IPS-18a (cell line): ENCODE data around the gene HDAC8.
"Not testable (repeated sequence)": the region's sequence is repeated elsewhere in the genome, so short reads cannot be mapped to it uniquely, and the experiment has no call there.

Source experiments
- H3K27ac ChIP-seq: one replicate; pipeline ENCODE4 v1.5.1; 2013; ENCODE audit warnings: low read length
- H3K27me3 ChIP-seq: one replicate; pipeline ENCODE4 v1.6.1; 2013; ENCODE audit warnings: mild to moderate bottlenecking, low read length; ENCODE audit not compliant: control insufficient read depth, insufficient read depth
- H3K36me3 ChIP-seq: one replicate; pipeline ENCODE4 v1.6.1; 2013; ENCODE audit warnings: low read depth, low read length; ENCODE audit not compliant: control insufficient read depth
- H3K4me1 ChIP-seq: one replicate; pipeline ENCODE4 v1.6.1; 2013; ENCODE audit warnings: low read depth, low read length; ENCODE audit not compliant: control insufficient read depth
- H3K4me3 ChIP-seq: one replicate; pipeline ENCODE4 v1.5.1; 2013; ENCODE audit warnings: low read length
- H3K9ac ChIP-seq: one replicate; pipeline ENCODE4 v1.6.1; 2013; ENCODE audit warnings: mild to moderate bottlenecking, low read length, moderate library complexity
- H3K9me3 ChIP-seq: one replicate; pipeline ENCODE4 v1.6.1; 2013; ENCODE audit warnings: low read depth, low read length; ENCODE audit not compliant: control insufficient read depth

HDAC8 gene

GRCh38 chrX:72572248-72573157, at the start of gene HDAC8:
Gene HDAC8 (minus strand): TSS chrX:72572843. CDS start chrX:72572761, 82 bp downstream.
- Histone ChIP-seq H3K27me3 (no peaks in the 10 kb centered on the region), H3K4me3 (peak within 1 kb of the TSS; percentile 96), H3K4me1 (no peaks in the 10 kb centered on the region), H3K9me3 (peaks cover 16% of the 10 kb centered on the region), H3K36me3 (peaks cover 7% of the 10 kb centered on the region), H3K9ac (peak within 1 kb of the TSS; percentile 67), H3K27ac (peak within 1 kb of the TSS; percentile 85)

- Histone ChIP-seq H3K36me3 (no peaks in the 10 kb centered on the region), H3K27me3 (no peaks in the 10 kb centered on the region), H3K9me3 (no peaks in the 10 kb centered on the region), H3K4me1 (no peaks in the 10 kb centered on the region), H3K9ac (no peak overlapping the region), H3K4me3 (no peak overlapping the region), H3K27ac (no peak overlapping the region)
These were observed 49.2 kb upstream of the HDAC8 start for GRCh38 chrX:72621625-72622485.

GRCh38 chrX:72621163-72621562, 48.5 kb upstream of the HDAC8 start:
- Histone ChIP-seq H3K4me1 (no peaks in the 10 kb centered on the region), H3K4me3 (no peak overlapping the region), H3K36me3 (no peaks in the 10 kb centered on the region), H3K27me3 (no peaks in the 10 kb centered on the region), H3K9me3 (no peaks in the 10 kb centered on the region), H3K27ac (no peak overlapping the region), H3K9ac (no peak overlapping the region)

DNA sequence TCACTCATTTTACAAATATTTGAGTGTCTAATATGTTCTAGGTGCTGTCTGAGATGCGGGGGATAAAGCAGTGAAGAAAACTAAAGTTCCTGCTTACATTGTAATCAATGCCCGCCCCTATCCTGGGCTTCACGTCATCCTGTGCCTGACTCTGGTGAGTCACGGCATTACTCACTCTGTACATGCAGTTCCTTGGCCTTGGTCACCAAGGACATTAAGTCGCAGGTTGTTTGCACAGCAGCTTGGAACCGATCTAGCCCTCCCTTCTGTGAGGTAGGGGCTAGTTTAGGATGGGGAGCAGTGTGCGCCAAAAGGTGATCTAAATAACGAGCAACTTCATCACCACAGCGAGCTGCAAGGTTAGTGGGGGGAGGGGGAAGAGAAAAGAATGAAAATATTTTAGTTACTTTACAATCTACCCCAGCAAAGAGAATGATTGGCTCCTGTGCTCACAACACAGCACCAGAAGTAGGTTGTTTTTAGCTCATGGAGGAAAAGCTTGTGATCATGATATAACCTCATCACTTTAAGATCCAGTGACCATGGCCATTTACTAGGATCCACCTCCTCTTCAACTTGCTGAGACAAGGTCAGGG, 48.0 kb upstream of the HDAC8 start:
- Histone ChIP-seq H3K9ac (no peak overlapping the region), H3K9me3 (no peaks in the 10 kb centered on the region), H3K4me1 (no peaks in the 10 kb centered on the region), H3K27ac (no peak overlapping the region), H3K4me3 (no peak overlapping the region), H3K27me3 (no peaks in the 10 kb centered on the region), H3K36me3 (no peaks in the 10 kb centered on the region)

DNA sequence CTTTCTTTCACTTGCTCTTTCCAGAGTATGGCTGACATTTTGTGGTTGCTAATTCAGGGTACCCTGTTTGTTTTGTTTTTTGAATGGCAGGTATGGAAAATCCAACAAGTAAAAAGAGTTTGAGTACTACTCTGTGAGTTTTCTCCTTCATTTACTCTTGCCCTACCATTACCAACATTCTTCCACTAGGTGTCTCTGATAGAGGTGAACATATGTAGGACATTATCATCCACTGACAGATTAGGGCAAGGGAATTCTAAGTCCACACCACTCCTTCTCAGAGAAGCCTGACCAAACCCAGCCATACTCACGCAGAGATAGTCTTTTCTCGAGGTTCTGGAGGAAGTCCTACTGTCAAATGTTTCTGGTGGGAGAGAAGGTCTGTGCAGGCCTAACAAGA, 36.7 kb upstream of the HDAC8 start:
- no peak overlapping the region for H3K27ac ChIP-seq
- H3K9ac ChIP-seq: no peak overlapping the region
- no peaks in the 10 kb centered on the region for H3K36me3 ChIP-seq
- no peaks in the 10 kb centered on the region for H3K27me3 ChIP-seq
- H3K4me3 ChIP-seq: no peak overlapping the region
- no peaks in the 10 kb centered on the region for H3K4me1 ChIP-seq
- H3K9me3 ChIP-seq: peaks cover 13% of the 10 kb centered on the region

GRCh38 chrX:72604705-72605104, 32.1 kb upstream of the HDAC8 start:
- Histone ChIP-seq H3K27me3 (no peaks in the 10 kb centered on the region), H3K36me3 (no peaks in the 10 kb centered on the region), H3K4me1 (no peaks in the 10 kb centered on the region), H3K9ac (no peak overlapping the region), H3K9me3 (peaks cover 17% of the 10 kb centered on the region), H3K27ac (no peak overlapping the region), H3K4me3 (no peak overlapping the region)

DNA sequence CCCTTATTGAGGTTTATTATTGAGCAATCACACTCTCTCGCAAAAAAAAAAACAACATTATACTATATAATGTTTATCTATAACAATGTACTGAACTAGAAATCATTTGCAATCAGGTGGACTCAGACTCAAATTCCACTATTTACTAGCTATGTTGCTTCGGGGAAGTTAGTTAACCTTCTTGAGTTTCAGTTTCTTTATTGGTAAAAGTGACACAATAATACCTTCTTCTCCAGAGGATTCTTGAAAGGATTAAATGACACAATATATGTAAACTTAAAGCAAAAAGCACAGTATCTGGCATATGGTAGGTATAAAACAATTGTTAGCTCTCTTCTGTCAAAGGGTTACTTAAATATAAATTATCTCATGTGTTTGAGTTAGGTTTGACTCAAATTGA, 31.5 kb upstream of the HDAC8 start:
- Histone ChIP-seq H3K4me3 (no peak overlapping the region), H3K9me3 (peaks cover 17% of the 10 kb centered on the region), H3K36me3 (no peaks in the 10 kb centered on the region), H3K27me3 (no peaks in the 10 kb centered on the region), H3K9ac (no peak overlapping the region), H3K4me1 (no peaks in the 10 kb centered on the region), H3K27ac (no peak overlapping the region)

GRCh38 chrX:72591038-72591437, 18.4 kb upstream of the HDAC8 start:
- H3K36me3 ChIP-seq, H3K9ac ChIP-seq, H3K9me3 ChIP-seq, H3K4me1 ChIP-seq, H3K4me3 ChIP-seq, H3K27me3 ChIP-seq, H3K27ac ChIP-seq: not testable (repeated sequence)

GRCh38 chrX:72584163-72584562, 11.5 kb upstream of the HDAC8 start:
- Histone ChIP-seq H3K27ac (no peak overlapping the region), H3K9me3 (peaks cover 19% of the 10 kb centered on the region), H3K4me3 (no peak overlapping the region), H3K9ac (no peak overlapping the region), H3K27me3 (no peaks in the 10 kb centered on the region), H3K4me1 (no peaks in the 10 kb centered on the region), H3K36me3 (no peaks in the 10 kb centered on the region)

DNA sequence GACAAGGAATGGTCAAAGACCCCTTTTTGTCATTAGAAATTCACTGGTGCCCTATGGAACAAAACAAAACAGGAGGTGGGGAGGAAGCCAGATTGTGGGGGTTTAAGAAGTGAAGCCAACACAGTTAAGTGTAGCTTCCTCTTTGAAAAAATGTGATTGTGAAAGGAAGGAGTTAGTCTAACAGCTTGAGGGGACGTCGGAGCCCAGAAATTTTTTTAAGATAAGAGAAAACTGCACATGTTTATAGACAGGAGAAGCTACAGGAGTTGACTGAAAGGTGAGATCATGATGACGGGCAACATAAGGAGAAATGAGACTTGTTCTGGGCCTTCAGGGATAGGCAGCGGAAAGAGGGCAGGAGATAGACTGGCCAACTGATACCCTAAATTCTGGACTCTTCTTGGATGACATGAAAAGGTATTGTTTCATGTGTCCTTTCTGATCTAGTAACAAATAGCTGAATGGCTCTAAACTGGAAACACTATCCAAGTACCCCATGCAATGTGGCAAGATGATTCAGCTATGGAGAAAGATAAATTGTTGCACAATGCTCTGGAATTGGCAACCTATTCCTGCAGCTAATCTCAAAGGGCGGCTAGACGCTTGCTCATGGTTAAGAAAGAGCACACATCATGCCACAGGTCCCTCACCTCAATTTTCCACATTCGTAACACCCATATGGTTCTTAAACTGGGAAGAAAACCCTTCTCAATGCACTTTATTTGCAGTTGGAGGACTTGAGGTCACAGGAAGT, 3.7 kb upstream of the HDAC8 start:
- Histone ChIP-seq H3K4me3 (no peak overlapping the region), H3K9ac (no peak overlapping the region), H3K27me3 (no peaks in the 10 kb centered on the region), H3K4me1 (no peaks in the 10 kb centered on the region), H3K36me3 (no peaks in the 10 kb centered on the region), H3K27ac (no peak overlapping the region), H3K9me3 (peaks cover 21% of the 10 kb centered on the region)

DNA sequence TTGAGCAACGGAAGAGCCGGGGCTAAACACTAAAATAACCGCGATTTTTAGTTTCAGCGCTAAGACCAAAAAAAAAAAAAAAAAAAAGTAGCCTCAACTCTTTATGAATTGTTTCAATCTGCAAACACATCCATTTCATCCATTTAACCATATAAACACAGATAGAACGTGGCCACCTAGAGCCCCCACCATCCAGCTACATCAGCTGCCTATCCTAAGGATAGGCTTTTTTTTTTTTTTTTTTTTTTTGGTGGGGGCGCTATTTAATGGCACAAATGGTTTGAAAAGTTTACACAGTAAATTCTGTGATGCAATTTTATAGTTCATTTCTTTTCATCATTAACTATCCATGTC, 492 bp upstream of the HDAC8 start:
- H3K9ac ChIP-seq: peak overlapping the region; percentile 67
- H3K4me3 ChIP-seq: peak overlapping the region; percentile 96
- peaks cover 2% of the 10 kb centered on the region for H3K36me3 ChIP-seq
- no peaks in the 10 kb centered on the region for H3K27me3 ChIP-seq
- peaks cover 16% of the 10 kb centered on the region for H3K9me3 ChIP-seq
- no peak overlapping the region for H3K27ac ChIP-seq
- no peaks in the 10 kb centered on the region for H3K4me1 ChIP-seq
